GM19455 (cell line): ENCODE measurements around the gene C1QTNF7.

Source experiments
- ATAC-seq: cut with Tn5 transposase; IDR thresholded peaks from one replicate; pipeline ENCODE4 v1.9.1; 2021; ENCODE audit not compliant: unreplicated experiment

Gene C1QTNF7

GRCh38 chr4:15455290-15455689 lies 27.5 kb downstream of the C1QTNF7 start:
- ATAC-seq: no peak

- peak; percentile 93 for ATAC-seq
These were observed 29.8 kb downstream of the C1QTNF7 start for GRCh38 chr4:15457406-15458201.

GRCh38 chr4:15458616-15459015 lies 30.8 kb downstream of the C1QTNF7 start:
- ATAC-seq: no peak

- no peak for ATAC-seq
These were observed 31.9 kb downstream of the C1QTNF7 start for GRCh38 chr4:15459706-15460105.

GRCh38 chr4:15466596-15466995 lies 38.8 kb downstream of the C1QTNF7 start:
- no peak for ATAC-seq

- no peak for ATAC-seq
These were observed 41.7 kb downstream of the C1QTNF7 start, which contains the start of gene CC2D2A for GRCh38 chr4:15469402-15470127. Gene CC2D2A, plus strand, starts transcription at chr4:15469882. Its CDS starts 6,051 bp downstream, at chr4:15475933.

- no peak for ATAC-seq
These were observed 42.3 kb downstream of the C1QTNF7 start for GRCh38 chr4:15470128-15470475.

GRCh38 chr4:15476396-15476795 lies 48.6 kb downstream of the C1QTNF7 start:
- no peak for ATAC-seq

- ATAC-seq: no peak
These were observed 50.9 kb downstream of the C1QTNF7 start for GRCh38 chr4:15478724-15479088.

GRCh38 chr4:15479089-15479912 lies 51.5 kb downstream of the C1QTNF7 start:
- ATAC-seq: no peak

GRCh38 chr4:15479913-15480185 lies 52.0 kb downstream of the C1QTNF7 start:
- no peak for ATAC-seq

GRCh38 chr4:15481961-15482745 lies 54.3 kb downstream of the C1QTNF7 start:
- ATAC-seq: no peak

- ATAC-seq: no peak
These were observed 55.0 kb downstream of the C1QTNF7 start for GRCh38 chr4:15482842-15483241.

GRCh38 chr4:15488136-15488535 lies 60.3 kb downstream of the C1QTNF7 start:
- no peak for ATAC-seq

- no peak for ATAC-seq
These were observed 61.0 kb downstream of the C1QTNF7 start for GRCh38 chr4:15488658-15489470.

- no peak for ATAC-seq
These were observed 61.7 kb downstream of the C1QTNF7 start for GRCh38 chr4:15489551-15489950.

GRCh38 chr4:15493411-15493810 lies 65.6 kb downstream of the C1QTNF7 start:
- no peak for ATAC-seq

- no peak for ATAC-seq
These were observed 67.8 kb downstream of the C1QTNF7 start for GRCh38 chr4:15495621-15496020.
